ENCODE measurements around the gene AOAH.
A peak's percentile ranks its signal among the peaks of the same experiment; 100 is the strongest.
"Not testable (repeated sequence)": the region's sequence is repeated elsewhere in the genome, so short reads cannot be mapped to it uniquely, and the experiment has no call there.

AOAH gene

DNA sequence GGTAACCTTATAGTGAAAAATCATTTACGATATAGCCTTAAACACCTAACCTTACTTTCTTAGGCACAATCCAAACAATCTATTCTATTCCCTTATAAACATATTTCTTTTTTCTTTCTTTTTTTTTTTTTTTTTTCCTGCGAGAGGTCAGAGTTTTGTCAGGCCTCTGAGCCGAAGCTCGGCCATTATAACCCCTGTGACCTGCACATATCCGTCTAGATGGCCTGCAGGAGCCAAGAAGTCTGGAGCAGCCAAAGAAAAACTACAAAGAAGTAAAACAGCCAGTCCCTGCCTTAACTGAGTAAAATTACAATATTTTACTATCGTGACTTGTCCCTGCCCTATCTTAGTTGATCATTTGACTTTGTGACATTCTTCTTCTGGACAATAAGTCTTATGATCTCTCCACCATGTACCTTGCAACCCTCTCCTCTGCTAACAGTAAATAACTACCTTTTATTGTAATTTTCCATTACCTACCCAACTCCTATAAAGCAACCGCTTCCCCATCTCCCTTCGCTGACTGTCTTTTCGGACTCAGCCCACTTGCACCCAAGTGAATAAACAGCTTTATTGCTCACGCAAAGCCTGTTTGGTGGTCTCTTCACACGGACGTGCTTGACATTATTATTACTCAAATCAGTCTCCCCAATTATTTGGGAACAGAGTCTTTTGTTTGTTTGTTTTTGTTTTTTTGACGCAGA lies 64.5 kb downstream of the AOAH start:
- DNase-seq (ENCODE audit: low read depth, low spot score), result no peak
- peak overlapping the region; percentile 84 for H3K27ac ChIP-seq

DNA sequence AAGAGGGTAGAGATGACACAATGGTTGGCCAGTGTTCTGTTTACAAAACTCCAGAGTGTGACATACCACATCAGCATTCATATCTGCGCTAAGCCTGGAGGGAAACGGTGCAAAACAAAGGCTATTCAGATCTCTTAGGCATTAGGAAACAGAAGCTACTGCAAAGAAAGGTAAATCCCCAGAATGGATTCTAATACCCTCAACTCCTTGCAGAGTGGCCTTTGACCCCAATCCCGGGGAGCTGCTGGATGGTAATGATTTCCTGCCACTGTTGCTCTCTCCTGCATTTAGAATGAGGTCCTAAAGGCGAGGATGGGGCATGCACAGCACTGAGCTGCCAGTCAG lies 65.2 kb downstream of the AOAH start:
- DNase-seq (ENCODE audit: low read depth, low spot score), result peak; percentile 81
- H3K27ac ChIP-seq, result peak overlapping the region; percentile 84

DNA sequence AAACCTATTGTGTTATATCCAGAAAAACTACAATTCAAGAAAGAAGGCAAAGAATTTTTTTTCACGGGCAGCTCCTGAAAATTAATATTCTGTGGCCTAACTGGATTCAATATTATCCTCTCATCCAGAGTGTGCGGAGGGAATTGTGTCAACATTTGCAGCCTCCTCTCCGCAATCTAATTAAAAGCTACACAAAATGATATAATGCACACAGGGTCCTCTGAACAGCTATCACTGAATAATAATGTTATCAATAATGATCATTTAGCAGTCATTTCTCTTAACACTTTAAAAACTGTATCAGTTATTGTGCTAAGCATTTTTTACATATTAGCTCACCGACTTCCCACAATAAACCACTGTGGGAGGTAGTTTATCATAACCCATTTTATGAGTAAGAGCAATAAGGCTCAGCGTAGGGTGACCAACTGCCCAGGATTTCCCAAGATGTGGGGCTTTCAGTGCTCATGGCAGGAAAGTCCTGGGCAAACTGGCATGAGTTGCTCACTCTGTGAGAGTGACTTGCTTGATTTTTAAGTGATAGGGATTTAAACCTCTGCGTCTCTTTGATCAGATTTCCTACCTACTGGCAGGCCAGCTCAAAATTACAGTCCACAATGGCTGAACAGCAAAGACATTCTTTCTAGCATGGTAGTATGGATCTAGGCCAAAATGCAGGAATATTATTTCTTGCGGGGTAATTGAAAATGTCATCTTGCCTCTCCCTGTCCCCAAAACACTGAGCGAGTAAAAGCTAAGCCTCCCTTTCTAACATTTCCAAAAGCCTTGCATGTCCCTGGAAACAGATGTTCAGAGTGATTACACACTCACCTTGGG lies 65.7 kb downstream of the AOAH start:
- DNase-seq (ENCODE audit: low read depth, low spot score), result peak; percentile 88
- peak overlapping the region; percentile 84 for H3K27ac ChIP-seq

DNA sequence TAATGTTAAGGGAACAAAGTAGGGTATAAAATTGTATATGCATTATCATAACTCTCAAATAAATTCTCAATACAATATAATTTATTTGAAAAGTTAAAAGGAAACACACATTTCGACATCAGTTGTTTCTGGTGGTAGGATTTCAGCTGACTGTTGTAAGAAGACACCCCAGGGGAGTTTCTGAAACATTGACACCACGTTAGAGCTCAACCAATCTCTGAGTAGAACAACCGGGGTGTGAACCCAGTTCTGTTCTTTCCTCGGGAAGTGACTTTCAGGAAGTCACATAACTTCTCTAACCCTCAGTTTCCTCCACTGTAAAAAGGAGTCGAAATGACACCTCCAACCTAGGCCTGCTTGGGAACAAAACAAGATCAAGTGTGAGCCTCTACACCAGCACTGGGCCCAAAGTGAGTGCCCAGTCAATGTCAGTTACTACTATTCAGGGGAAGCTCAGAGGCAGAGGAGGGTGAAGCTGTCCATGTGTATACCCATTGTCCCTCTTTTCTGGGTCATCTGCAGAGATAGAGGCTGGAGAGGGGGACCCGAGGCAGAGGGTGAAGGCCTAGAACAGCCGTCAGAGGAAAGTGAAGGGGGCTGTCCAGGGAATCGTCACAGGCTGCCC lies 67.1 kb downstream of the AOAH start:
- no peak for DNase-seq (ENCODE audit: low read depth, low spot score)
- H3K27ac ChIP-seq, result no peak overlapping the region

DNA sequence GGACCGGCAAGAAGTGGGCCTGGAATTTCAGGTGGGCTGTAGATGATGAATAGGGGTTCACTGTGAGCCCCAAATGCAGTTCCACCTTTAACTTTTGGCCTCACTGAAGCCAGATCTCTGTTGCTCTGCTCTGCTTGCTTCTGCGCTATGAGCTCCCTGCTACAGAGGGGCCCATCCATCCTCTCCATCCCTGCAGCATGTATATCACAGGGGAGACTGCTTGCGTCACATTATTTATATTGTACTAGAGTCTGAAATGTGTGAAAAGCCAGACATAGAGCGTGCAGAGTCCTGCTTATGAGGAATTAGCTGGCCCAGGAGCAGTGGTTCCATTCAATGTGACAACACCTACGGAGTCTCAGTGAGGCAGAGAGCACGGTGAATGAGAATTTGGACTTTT lies 69.9 kb downstream of the AOAH start:
- H3K27ac ChIP-seq, result no peak overlapping the region
- DNase-seq (ENCODE audit: low read depth, low spot score), result no peak

DNA sequence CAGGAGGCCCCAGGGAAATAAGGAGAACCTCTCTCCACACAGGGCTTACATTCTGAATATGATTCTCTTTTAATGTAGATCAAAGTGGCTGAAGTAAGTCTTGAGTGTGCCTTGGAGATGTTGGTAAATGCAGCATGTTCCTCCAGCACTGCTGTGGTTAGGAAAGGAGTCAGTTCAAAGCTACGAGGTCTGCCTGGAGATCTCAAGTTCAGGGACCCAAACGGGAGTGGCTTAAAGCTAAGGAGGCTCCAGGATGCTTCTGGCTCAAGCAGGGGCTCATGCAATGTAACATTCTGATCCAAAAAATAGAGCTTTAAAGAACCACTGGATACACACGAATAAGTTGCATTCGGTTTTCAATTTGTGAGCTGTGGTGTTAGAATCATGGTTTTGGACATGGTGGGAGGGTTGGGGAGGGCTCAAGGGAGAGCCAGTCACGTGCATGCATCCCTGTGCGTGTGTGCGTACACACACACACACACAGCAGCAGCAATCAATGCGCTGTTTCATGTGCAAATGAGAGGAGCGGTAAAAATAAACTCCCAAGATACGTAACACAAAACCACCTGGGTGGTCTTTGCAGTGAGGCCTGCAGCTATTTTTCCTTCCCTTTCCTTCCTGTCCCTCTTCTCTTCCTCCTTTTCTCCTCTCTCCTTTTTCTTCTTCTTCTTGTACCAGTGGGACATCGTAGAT lies 70.5 kb downstream of the AOAH start:
- no peak for DNase-seq (ENCODE audit: low read depth, low spot score)
- no peak overlapping the region for H3K27ac ChIP-seq

DNA sequence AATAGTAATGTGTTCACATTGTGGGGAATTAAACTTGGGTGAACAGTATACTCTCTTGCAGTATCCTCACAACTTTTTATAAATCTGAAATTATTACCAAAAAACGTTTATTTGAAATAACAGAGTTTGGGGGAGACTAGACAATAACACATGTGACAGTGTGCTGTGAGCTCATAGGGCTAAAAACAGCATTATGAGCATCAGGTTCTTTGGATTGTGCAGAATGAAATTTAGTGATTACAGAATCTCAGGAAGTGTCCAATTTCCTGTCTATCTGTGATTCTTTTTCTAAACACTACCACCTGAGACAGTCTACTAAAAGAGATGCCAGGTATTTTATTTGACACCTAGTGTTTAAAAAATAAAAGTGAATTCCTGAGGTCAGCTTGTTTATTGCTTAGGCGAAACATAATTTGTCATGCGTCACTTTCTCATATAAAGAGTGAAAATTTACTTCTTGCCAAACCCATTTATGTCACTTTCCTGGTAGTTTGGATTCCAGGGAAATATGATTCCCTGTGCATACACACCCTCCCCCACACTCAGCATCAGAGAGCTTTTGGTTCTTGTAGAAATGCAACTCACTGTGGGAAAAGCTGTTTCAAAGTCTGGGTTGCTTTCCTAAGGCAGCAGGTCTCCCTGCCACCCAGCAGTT lies 71.2 kb downstream of the AOAH start:
- H3K27ac ChIP-seq, result no peak overlapping the region

DNA sequence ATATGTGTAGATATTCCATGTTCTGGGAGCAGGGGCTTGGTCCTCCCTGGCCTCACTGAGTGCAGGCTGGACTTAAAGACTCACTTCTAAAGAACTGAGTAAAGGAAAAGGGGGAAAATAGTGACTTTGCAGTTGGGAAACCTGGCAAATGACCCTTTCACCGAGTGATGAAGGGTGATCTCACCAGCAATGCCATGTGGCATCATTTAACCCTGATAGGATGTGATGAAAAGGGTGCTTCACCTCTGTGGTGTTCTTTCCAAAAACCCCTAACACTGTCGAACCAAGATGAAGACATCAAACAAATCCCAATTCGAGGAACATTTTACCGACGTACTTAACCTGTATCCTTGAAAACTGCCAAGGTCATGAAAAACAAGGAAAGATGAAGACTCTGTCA lies 71.9 kb downstream of the AOAH start:
- no peak for DNase-seq (ENCODE audit: low read depth, low spot score)
- H3K27ac ChIP-seq, result no peak overlapping the region

More for the DNA sequence above, 71.2 kb downstream of the AOAH start:
- DNase-seq (ENCODE audit: low read depth, low spot score), result no peak

DNA sequence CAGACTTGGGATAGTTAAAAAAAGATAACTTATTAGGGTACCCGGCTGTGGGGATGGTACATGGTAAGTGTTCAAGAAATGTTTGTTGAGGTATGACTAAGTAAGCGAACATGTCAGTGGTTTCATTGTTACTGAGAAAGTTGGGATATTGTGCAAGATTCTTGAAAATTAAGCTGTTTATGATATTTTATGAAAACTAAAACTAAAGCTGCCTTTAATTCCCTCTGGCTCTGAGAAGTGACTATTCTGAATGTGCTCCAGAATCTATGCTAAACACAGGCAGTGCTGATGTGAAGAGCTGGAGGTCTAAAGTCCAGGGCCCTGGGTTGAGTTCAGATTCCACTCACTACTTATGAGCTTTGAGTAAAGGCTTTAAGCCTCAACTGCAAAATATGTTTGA lies 72.9 kb downstream of the AOAH start:
- DNase-seq (ENCODE audit: low read depth, low spot score), result no peak
- H3K27ac ChIP-seq, result no peak overlapping the region

DNA sequence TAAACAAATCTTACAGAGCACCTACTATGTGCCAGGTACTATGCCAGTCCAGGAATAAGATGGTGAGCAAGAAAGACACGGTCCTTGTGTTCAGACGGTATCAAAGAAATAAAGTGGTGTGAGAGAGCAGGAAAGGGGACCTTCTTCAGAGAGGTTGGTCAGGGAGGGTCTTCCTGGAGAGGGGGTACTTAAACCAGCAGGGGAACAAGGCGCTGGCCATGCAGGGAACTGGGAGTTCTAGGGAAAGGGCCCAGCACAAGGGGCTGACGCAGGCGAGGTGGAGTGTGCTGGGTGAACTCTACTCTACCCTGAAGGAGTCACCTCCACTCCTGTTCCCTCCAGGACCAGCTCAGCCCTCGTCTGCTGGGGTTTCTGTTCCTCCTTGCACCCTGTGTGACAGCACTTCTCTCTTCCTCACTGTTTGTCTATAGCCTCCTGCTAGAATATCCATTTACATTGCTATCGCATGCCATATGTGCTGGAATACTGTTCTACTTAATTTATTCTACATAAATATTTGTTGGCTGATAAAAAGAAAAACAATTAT lies 73.5 kb downstream of the AOAH start:
- H3K27ac ChIP-seq, result no peak overlapping the region
- DNase-seq (ENCODE audit: low read depth, low spot score), result no peak

DNA sequence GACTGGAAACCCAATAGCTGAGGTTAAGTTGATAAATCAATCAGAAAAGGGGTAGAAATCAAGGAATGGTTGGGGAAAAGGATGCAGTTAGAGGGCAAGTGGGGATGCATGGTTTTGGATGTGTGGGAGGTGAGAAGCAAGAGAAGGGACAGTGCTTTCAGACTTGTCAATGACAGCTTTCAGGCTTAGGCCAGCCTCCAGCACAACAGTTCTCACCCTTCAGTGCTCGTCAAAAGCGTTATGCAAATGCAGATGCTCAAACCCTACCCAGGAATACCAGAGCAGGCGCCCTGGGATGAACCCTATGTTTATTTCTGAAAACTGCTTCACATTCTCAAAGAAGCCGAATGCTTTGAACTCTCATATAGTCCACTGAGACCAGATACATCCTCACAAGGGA lies 74.0 kb downstream of the AOAH start:
- no peak overlapping the region for H3K27ac ChIP-seq
- DNase-seq (ENCODE audit: low read depth, low spot score), result no peak

DNA sequence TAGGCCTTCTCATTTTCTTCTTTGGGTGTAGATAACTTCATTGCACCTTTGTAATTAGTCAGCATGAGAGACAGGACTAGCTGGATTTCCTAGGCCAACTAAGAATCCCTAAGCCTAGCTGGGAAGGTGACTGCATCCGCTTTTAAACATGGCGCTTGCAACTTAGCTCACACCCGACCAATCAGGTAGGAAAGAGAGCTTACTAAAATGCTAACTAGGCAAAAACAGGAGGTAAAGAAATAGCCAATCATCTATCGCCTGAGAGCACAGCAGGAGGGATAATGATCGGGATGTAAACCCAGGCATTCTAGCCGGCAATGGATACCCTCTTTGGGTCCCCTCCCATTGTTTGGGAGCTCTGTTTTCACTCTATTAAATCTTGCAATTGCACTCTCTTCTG lies 75.0 kb downstream of the AOAH start:
- not testable (repeated sequence) for H3K27ac ChIP-seq

DNA sequence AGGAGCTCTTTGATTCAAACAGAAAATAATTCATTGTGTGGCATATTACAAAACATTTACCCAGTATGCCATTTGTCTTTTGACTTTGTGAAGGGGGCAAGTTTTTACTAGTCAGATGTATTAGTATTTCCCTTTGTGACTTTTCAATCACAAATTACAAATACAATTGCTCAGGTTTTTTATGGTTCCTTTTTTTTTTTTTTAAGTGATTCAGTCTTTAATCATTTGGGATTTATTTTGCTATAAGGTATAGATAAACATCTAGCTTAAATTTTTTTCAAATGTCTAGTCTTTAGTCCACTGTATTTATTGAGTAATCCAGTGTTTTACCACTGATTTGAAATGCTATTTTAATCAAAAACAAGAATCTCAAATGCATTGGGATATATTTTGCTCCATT lies 75.9 kb downstream of the AOAH start:
- H3K27ac ChIP-seq, result peak overlapping the region; percentile 22
- no peak for DNase-seq (ENCODE audit: low read depth, low spot score)

More for the DNA sequence above, 75.0 kb downstream of the AOAH start:
- DNase-seq (ENCODE audit: low read depth, low spot score), result not testable (repeated sequence)

DNA sequence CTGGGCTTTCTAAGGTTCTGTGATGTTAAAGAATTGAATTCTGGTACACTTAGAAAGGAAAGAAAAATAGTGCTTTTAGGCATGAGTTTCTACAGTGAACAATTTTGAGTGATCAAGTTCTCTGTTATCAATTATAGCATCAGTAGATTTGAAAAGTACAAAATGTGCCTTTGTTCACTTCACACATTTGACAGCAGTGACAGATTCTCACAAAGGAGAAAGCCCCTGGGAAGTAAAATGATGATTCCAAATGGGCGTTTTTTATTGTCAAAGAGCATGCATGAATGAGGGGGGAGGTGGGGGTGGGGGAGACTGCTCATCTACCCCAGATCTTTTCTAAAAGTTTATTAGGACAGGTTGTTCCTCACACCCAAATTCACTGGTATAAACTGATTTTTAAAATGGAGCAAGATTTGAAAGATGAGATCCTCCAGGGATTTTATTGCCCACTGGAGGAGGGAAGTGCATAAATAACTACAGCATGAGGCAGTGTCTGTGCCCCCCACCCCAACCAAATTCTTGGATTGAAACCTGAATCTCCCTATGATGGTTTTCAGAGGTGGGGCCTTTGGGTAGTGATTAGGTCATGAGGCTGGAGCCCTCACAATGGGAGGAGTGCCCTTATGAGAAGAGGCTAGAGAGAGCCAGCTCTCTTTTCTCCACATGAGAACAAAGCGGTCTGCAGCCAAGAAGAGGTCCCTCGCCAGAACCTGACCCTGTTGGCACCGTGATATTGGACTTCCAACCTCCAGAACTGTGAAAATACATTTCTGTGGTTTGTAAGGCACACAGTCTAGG lies 79.5 kb downstream of the AOAH start:
- H3K27ac ChIP-seq, result no peak overlapping the region
- no peak for DNase-seq (ENCODE audit: low read depth, low spot score)

DNA sequence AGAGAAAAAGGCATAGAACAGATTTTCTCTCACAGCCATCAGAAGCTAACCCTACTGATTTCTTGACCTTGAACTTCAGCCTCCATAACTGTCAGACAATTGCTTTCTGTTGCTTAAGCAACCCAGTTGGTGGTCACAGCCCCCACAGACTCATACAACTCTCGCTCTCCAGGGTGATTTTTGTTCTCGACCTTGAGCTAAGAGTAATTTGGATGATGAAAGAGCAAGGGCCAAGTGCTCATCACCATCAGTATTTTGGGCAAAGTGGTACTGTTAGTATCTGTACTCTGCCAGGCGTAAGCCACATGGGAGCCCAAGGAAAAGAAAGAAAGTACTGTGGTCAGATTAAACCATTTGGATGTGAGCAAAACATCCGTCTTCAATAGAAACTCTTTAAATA lies 81.9 kb downstream of the AOAH start:
- no peak for DNase-seq (ENCODE audit: low read depth, low spot score)
- H3K27ac ChIP-seq, result no peak overlapping the region

DNA sequence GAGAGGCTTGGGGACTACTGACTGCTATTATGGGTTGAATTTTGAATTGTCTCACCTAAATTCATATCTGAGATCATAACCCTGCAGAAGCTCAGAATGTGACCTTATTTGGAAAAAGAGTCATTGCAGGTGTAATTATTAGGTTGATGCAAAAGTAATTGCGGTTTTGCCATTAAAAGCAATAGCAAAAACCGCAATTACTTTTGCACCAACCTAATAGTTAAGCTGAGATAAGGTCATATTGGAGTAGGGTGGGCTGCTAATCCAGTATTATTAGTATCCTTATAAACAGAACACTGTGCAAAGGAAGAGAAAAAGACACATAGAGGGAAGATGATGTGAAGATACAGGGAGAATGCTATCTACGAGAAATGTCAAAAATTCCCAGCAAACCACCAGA lies 82.3 kb downstream of the AOAH start:
- no peak overlapping the region for H3K27ac ChIP-seq
- no peak for DNase-seq (ENCODE audit: low read depth, low spot score)

DNA sequence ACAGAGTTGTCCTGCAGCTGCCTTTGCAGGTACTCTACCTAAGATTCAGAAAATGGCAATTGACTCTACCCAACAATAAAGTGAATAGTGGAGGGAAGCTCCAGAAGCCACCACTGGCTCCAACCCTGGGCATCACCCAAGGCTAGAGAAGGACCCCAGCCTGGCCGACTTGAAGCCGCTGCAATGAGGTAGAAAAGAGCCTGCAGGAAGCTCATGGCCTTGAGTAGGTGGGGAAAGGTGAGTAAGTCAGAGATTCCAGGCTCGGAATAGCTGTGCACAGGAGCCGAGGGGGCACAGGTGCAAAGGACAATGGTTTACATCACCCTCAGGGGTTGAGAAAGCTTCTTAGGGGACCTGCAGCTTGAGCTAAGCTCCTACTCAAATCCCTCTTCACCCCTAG lies 83.6 kb downstream of the AOAH start:
- DNase-seq (ENCODE audit: low read depth, low spot score), result no peak
- H3K27ac ChIP-seq, result no peak overlapping the region

DNA sequence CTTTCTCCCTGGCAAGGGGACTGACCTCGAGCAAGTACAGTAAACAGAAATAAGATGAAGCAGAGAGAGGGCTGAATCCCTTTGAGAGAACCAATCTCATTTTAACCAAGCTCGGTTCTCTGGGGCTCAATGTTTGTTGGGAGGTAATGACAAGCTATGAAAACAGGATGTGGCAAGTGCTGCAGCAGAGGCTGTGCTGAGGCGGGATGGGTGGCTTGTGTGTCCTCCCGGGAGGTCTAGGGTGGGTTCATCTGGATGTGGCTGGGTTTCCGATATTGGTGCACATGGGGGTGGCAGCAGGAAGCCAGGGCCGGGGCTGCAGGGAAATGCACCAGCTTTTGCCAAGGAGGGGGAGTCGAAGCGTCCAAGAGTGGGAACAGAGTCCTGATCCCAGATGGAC lies 84.5 kb downstream of the AOAH start:
- no peak for DNase-seq (ENCODE audit: low read depth, low spot score)
- H3K27ac ChIP-seq, result no peak overlapping the region

DNA sequence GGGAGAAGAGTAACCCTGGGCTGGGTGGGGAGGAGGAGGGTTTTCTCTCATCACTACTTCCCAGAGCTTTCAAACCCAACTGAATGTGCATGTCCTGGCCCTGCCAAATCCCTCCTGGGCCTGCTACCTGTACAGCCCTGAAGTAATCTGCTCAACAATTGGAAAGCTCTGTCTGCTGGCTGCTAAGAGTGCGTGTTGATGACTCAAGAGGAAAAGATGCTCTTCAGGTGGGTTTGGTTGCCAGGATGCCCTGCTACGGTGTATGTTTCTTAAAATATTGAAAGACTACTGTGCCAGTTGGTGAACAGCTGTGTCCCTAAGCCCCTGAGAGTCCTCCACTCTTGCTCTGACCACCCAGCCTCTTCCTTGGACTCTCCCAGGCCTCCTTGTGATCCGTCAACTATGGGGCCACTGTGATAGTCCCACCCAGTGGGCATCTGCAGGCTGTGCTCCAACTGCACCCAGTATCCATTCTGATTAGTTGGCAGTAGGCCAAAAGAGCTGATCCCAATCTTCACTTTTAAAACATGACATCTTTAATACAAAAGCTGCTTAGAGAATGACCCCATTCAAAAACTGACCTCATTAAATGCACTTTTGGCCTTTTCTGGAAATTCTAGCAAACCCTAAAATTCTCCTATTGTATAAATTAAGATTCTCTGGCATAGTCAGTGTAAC lies 85.6 kb downstream of the AOAH start:
- DNase-seq (ENCODE audit: low read depth, low spot score), result no peak
- H3K27ac ChIP-seq, result no peak overlapping the region

Data from epithelial cell of prostate (primary cell).